Stomach (tissue), 4 donors: ENCODE results near the gene ASTN2.

Source experiments
- CTCF ChIP-seq, 7 experiments: fragments of 450-650 bp in 4 of 7; fragments of 200-600 bp in 3 of 7; sonication (generic) in 3 of 7; IDR thresholded peaks; one replicate each; pipeline ENCODE4 v1.5.1; 2016 to 2019; ENCODE audit warnings: antibody characterized with exemption in 7 of 7, control low read depth in 2 of 7, mild to moderate bottlenecking in 1 of 7
- POLR2AphosphoS5 ChIP-seq, 3 donors: sonication (generic); formaldehyde crosslinking; IDR thresholded peaks; one replicate each; pipeline ENCODE4 v1.6.1; 2016; ENCODE audit warnings: antibody characterized with exemption in 3 of 3

- TF ChIP-seq CTCF (IDR thresholded peaks at IDR 0.05) (no peak), POLR2AphosphoS5 (IDR thresholded peaks at IDR 0.05) (no peak)
These were observed 501.3 kb downstream of the ASTN2 start for GRCh38 chr9:116913536-116913935.
